K562 (cell line): ENCODE measurements around the gene AMPD3.

ENCODE experiments used
- DEAF1 ChIP-seq: fragments of 450-650 bp; formaldehyde crosslinking; IDR thresholded peaks from 2 replicates; pipeline ENCODE4 v1.4.0; 2020; ENCODE audit warnings: mild to moderate bottlenecking, moderate library complexity
- GATAD2A ChIP-seq: fragments of 450-650 bp; IDR thresholded peaks from 2 replicates; pipeline ENCODE4 v1.6.1; 2017
- HIVEP1 ChIP-seq: fragments of 250-450 bp; sonication (Bioruptor Pico); IDR thresholded peaks from 2 replicates; pipeline ENCODE4 v1.4.0; 2020; ENCODE audit warnings: mild to moderate bottlenecking
- ZNF143 ChIP-seq: sonication (generic); formaldehyde crosslinking; IDR thresholded peaks from 2 replicates; pipeline ENCODE4 v1.9.0; 2022; ENCODE audit warnings: mild to moderate bottlenecking, missing genetic modification reagents
- ZNF274 ChIP-seq: IDR thresholded peaks from 2 replicates; pipeline ENCODE4 v1.6.1; 2011; ENCODE audit warnings: low read depth, mild to moderate bottlenecking, low read length, moderate library complexity, borderline replicate concordance

GRCh38 chr11:10405865-10406592 lies 49.0 kb upstream of the AMPD3 start:
- TF ChIP-seq ZNF274: no peak
- no peak for TF ChIP-seq GATAD2A
- peak; percentile 90 for TF ChIP-seq DEAF1 (CRISPR knock-in tag)
- no peak for TF ChIP-seq ZNF143
- TF ChIP-seq HIVEP1 (CRISPR knock-in tag): no peak
